Dermis microvascular lymphatic vessel endothelial cell (primary cell): ENCODE results near the gene UCKL1. TPM values are rescaled to one million over a fixed set of nuclear protein-coding genes. Genes with fewer than 3 reads are reported as not detected.
"Not testable (repeated sequence)": the region's sequence is repeated elsewhere in the genome, so short reads cannot be mapped to it uniquely, and the experiment has no call there.

Experiments used
- DNase-seq, 2 donors: peaks; one replicate each; pipeline versions ENCODE4 v3.0.0 to v3.0.0-alpha.2; 2010; ENCODE audit warnings: low read depth in 2 of 2
- total RNA-seq: library from RNA; depleted of rRNA; stranded (reverse); fragments of >200 nt; gene quantifications from 2 replicates; pipeline ENCODE4 v1.2.1, GENCODE V29; 2014

The UCKL1 gene
- total RNA-seq, 1 donor from 2014 or later: 26.6 TPM

GRCh38 chr20:63944078-63944941, 11.9 kb downstream of the UCKL1 start:
- no peak for DNase-seq

DNA sequence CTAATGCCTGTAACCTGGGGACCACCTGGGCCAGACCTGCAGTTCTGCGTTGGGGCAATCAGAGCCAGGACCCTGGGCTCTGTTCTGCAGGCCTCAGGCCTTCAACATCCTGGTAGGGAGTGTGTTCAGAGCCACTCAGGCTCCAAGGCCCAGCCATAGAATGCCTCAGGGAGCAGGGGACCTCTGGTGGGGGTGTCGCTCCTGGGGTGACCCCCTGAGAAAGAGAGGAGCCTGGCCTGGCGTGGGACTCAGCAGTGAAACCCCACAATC, 12.5 kb downstream of the UCKL1 start:
- DNase-seq: no peak

- DNase-seq: no peak
Measured at GRCh38 chr20:63942969-63943807, 13.0 kb downstream of the UCKL1 start.

DNA sequence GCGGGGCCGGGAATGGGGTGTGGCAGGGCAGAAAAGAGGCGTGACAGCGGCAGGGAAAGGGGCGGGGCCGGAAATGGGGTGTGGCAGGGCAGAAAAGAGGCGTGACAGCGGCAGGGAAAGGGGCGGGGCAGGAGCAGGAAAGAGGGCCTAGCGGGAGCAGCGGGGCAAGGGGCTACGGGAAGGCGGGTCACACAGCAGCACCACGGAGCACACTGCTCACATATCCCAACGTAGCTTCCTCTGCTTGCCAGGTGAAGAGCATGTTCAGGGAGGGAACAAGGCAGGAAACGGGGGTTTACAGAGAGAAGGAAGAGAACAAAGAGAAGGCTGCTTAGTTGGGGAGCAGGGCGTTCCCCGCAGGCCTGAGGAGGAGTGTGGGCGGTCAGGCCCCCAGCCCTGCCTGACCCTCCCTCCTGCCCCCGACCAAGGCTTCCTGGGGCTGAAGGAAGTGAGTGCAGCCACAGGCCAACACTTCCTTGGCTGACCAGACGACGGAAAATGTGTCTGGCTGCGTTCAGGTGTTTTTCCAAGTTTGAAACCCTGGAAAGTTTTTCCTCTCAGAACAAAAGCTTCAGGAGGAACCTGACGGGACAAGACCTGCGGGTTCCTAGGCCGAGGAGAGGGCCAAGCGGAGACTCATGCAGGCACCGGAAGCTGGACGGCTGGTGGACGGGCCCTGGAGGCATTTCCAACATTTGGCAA, 13.8 kb downstream of the UCKL1 start:
- DNase-seq: peak; percentile 37 to 63

DNA sequence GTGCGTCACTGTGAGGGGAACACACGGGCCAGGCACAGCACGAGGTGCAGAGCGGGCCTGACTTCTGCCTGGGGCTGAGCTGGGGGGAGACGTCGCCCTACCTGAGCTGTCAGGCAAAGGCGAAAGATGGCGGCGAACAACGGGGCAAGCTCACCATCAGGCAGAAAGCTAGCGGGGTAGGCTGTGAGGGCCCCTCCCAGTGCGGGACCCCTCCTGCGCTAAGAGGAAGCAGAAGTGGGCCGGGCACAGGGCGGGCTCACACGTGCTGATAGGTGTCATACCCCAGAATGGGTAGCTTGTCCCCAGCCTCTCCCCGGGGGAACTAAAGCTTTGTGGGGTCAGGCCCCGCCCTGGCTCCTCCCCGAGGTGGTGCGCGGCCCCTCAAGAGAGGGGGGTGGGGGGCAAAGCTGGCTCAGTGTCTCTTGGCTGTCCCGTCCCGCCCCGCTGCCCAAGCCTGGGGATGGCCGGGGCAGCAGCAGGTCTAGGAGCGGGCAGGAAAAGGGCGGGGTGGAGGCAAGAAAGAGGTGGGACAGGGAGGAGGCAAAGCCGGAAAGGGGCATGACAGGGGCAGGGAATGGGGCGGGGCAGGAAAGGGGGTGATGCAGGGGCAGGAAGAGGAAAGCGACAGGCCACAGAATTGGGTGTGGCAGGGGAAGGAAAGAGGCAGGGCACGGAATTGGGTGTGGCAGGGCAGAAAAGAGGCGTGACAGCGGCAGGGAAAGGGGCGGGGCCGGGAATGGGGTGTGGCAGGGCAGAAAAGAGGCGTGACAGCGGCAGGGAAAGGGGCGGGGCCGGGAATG, 14.7 kb downstream of the UCKL1 start:
- peak in 1 of 2 donors; percentile 50 for DNase-seq

DNA sequence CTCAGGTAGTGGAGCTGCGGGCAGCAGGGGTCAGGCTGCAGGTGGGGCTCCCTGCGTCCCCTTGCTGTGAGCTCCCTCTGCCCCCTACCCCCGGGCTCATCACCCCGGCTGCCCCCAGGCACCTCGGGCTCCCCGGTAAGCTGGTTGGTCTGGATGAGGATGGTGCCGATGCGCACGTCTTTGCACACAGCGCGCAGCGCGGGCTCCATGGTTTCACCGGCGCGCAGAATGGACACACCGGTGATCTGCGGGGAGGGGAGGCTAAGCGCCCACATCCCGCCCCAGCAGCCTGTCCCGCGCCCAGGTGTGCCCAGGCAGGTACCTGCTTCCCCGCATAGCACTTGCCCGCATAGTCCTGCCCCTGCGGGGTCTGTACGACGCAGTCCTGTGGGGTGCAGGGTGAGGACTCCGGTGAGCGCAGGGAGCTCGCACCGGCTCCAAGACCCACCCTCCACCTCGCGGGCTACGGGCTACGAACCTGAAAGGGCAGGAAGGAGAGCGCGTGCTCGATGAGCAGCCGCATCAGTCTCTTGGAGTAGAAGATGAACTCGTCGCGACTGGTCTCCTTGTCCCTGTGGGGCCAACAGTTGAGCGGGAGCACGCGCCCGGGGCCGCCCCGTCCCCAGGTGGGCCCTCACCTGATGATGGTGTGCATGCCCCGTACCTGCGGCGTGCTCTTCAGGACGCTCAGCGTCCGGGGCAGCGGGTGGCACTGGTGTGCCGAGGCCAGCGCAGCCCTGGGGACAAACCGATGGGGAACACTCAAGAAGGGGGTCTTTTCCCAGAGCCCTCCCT, 15.5 kb downstream of the UCKL1 start:
- no peak for DNase-seq

DNA sequence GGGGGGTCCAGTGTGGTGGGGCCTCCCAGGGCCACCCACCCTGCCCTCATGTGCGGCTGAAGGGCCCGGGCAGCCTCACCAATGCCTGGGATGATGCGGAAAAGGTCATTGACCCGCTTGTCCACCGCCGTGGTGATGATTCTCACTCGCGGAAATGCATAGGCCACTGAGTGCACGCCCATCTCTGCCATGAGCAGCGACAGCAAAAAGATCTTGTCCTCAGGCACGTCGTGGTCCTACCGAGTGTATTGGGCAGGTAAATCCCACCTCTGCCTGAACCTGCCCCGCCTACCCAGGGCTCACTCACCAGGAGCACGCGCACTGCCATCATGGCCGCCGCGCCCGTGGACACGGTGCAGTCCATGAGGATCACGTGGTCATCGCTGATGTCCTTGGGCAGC, 16.1 kb downstream of the UCKL1 start:
- DNase-seq: no peak

GRCh38 chr20:63939061-63939935, 16.9 kb downstream of the UCKL1 start:
- DNase-seq: no peak

GRCh38 chr20:63937596-63937995, 18.6 kb downstream of the UCKL1 start:
- DNase-seq: no peak

DNA sequence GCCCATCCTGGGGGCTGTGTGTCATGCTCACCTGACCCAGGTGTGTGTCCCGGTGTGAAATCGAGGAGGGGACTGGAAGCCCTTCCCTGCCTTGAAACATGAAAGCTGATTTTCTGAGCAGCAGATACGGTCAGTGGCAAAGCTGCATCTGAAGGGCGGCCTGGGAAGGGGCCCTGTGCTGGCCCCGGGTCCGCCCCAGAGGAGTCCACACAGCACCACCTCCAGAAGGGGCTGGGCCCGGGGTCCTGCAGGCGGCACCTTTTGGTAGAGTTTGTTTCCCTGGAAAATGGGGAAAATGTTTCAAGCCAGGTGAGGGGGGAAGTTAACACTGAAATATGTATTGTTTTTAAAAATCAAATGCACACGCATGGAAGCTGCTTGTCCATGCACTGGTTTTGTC, 20.8 kb downstream of the UCKL1 start:
- no peak for DNase-seq

GRCh38 chr20:63934271-63935068, 21.7 kb downstream of the UCKL1 start:
- DNase-seq: no peak

DNA sequence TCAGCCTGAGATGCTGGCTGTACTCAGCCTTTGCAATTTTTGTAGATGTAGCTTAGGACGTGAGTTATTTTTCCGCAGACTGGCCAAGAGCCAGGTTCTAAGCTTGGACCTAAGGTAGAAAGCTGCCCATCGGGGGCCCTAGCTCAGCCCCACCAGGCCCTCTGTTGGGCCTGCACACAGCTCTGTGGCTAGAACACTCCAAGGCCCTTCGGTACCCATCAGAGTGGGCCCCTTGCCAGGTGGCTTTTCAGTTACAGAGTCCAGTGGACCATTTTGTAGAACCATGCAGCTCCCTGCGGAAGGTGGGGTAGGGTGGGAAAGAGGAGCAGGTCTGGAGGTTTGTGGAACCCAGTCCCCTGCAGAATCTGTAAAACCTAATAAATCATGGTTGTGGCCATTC, 22.6 kb downstream of the UCKL1 start:
- no peak for DNase-seq

DNA sequence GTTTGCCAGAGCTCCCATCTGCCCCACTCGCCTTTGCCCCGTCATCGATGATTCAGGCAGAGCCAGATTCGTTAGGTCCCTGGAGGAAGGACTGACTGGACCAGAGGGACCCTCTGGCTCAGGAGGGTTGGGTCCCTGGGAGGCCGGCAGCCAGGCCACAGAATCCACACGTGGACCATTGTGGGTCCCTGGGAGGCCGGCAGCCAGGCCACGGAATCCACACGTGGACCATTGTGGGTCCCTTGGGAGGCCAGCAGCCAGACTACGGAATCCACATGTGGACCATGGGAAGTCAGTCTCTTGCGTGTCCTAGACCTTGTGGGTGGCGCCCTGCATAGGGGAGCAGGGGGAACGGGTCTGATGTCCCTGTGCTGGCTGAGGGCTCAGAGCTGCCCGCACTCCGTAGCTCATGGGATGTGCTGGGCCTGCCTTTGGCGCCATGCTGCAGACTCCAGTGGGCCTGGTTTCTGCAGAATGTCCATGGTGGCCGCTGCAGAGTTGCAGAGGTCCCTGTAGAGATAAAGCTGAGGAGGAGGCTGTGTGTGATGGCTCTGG, 23.5 kb downstream of the UCKL1 start:
- no peak for DNase-seq

DNA sequence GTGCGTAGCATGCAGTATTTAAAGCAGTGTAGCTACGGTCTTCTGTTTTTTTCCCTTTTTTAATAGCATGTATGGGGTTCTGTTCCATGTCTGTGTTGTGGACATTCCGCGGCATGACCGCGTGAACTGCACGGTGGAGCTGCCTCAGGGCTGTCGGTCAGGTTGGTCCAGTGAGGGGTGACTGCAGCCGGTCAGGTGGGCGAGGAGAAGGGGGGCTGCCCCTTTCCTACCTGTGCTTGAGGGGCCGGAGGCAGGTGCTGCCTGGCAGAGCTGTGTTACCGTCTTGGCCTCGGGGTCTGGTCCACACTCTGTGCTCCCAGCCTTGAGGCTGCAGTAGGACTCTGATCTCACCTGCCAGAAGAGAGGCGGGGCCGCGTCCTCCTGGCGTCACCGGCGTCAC, 24.5 kb downstream of the UCKL1 start:
- DNase-seq: no peak

DNA sequence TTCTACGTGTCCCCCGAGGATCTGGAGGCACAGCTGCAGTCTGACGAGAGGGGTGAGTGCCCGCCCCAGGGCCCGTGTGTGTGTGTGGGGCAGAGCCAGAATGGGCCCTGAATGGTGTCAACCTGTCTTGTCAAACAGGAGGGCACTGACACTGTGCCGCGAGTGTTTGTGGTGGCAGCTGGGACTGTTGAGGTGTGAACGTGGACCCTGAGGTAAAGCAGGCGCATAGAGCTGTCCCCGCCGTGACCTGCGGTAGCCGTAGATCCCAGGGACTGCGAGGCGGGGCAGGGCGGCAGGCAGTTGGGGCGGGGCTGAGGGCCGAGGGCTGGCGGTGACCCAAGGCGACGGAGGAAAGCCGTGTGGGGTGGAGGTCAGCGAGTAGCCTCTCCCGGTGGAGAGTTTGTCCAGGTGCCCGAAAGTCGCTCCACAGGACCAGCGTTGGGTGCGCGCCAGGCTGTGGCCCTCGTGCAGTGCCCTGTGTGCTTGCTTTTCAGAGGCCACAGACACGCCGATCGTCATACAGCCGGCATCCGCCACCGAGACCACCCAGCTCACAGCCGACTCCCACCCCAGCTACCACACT, 25.2 kb downstream of the UCKL1 start:
- DNase-seq: no peak

GRCh38 chr20:63929473-63929883, 26.7 kb downstream of the UCKL1 start:
- not testable (repeated sequence) for DNase-seq

DNA sequence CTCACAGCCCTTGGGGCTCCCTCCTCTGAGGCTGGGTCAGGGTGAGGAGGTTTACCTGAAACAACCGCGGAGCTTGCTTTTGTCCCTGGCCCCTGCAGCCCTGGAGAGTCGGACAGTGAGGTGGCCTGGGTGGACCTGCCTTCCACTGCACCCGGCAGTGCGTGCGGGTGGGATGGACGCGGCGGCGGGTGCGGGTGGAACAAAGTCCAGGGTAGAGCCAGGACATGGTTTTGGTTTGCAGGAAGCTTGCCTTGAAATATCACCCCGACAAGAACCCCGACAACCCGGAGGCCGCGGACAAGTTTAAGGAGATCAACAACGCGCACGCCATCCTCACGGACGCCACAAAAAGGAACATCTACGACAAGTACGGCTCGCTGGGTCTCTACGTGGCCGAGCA, 27.1 kb downstream of the UCKL1 start:
- DNase-seq: no peak

DNA sequence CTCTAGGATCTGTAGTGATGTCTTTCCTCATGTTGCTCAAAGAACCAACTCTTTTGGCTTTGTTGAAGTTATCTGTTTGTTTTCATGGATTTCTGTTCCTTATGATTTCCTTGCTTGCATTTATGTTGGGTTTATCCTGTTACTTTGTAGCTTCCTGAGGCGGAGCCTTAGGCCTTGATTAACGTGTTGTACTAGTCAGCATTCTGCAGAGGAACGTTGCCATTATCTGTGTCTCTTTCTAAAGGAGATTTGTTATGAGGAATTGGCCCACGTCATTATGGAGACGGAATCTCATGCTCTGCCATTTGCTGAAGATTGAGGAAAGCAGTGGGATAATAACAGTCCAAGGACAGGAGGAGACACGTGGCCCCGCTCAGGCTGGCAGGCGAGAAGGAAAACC, 29.9 kb downstream of the UCKL1 start:
- DNase-seq: no peak
